GM19372 (cell line): ENCODE data around the gene GSTM5.
A peak's percentile ranks its signal among the peaks of the same experiment; 100 is the strongest.
"Not testable (repeated sequence)": the region's sequence is repeated elsewhere in the genome, so short reads cannot be mapped to it uniquely, and the experiment has no call there.

ENCODE experiments used
- ATAC-seq: cut with Tn5 transposase; IDR thresholded peaks from one replicate; pipeline ENCODE4 v1.9.1; 2021; ENCODE audit warnings: mild to moderate bottlenecking, low read depth, moderate library complexity; ENCODE audit not compliant: unreplicated experiment

The GSTM5 gene

DNA sequence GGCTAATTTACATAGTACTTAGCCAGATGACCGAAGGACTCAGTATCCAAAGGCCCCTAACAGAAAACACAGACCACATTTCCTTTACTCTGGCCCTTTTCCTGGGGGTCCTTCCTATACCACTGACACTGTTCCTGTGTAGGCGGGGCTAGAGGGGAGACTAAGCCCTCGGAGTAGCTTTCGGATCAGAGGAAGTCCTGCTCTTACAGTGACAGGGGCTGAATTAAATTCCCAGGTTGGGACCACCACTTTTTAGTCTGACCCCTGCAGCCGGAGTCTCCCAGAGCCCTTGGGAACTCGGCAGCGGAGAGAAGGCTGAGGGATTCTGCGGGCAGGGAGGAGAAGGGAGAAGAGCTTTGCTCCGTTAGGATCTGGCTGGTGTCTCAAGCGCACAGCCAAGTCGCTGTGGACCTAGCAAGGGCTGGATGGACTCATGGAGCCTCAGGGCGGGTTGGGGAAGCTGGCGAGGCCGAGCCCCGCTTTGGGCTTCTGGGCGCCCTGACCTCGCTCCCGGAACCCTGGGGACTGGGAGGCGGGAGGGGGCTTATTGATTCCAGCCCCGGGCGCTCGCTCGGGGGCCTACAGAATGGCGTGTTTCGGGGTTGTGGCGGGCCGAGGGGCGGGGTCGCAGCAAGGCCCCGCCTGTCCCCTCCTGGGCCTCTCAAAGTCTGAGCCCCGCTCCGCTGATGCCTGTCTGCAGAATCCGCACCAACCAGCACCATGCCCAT is at the start of gene GSTM5:
GSTM5 (plus strand) TSS at position 659 of the 728 bp plus-strand sequence; CDS start at position 721, 62 bp downstream.
- ATAC-seq, result not testable (repeated sequence)

DNA sequence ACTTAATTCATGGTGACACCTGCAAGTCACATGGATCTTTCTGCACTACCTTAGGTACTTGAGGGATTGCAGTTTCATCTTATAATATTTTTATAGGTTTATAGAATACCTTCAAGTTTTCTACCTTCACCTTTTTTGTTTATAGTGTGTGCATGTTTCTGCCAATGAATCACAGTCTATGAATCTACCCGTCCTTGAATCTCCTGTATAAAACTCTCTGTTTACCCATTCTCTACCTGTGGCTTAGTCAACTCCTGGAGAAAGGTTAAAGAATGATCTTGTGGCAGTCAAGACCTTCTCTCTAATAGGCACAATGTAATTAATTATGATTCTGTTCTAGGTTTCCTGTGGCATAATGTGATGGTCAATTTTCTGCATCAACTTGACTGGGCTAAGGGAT is 47.4 kb upstream of the GSTM5 start:
- ATAC-seq, result no peak

DNA sequence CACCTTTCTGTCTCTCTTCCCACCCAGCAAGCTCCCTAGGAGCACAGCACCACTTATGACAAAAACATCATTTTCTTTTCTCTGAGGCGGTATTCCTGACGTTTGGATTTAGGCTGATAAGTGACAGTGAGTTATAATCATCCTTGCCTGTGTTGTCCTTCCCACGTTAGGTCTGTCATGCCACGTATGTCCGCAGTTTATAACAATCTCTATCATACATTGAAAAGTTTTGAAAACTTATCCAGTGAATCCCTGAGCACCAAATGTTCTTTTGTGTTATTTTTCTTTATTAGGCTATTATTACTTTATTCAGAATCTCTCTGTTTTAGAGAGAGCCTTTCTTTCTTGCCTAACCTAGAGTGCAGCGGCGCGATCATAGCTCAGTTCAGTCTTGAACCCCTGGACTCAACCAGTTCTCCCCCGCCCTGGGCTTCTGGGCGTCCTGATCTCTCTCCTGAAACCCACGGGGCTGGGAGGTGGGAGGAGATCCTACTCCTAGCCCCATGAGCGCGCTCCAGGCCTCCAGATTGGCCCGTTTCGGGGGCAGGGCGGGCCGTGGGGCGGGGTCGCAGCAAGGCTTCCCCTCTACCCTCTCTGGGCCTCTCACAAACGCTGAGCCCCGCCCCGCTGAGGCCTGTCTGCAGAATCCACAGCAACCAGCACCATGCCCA is 44.5 kb upstream of the GSTM5 start, which contains the start of gene GSTM2:
GSTM2 (plus strand) TSS at position 606 of the 671 bp plus-strand sequence; CDS start at position 665, 59 bp downstream.
- peak; percentile 87 for ATAC-seq

DNA sequence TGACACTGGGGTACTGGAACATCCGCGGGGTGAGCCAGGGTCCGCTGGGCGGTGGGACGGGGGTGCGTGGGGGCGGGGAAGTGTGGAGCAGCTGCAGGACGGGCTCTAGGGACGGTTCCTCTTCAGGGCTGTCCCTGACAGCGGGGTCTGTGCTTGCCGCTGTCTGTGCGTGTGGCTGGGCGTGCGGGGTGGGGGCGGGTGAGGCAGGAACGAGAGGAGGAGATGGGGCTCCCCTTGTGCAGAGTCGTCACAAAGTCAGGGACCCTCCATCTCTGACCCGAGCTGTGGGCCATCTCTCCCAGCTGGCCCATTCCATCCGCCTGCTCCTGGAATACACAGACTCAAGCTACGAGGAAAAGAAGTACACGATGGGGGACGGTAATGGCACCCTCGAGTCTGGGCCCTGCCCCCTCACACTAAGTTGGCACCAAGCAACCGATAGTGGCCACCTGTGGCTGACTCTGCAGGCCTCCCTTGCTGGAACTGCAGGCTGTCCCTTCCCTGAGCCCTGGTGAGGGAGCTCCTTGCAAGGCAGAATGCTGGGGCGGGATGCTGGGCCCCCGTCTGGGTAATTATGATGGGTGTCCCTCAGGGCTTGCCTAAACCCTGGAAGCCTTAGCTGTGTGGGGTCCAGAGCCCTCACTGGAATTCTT is 43.8 kb upstream of the GSTM5 start:
- no peak for ATAC-seq

DNA sequence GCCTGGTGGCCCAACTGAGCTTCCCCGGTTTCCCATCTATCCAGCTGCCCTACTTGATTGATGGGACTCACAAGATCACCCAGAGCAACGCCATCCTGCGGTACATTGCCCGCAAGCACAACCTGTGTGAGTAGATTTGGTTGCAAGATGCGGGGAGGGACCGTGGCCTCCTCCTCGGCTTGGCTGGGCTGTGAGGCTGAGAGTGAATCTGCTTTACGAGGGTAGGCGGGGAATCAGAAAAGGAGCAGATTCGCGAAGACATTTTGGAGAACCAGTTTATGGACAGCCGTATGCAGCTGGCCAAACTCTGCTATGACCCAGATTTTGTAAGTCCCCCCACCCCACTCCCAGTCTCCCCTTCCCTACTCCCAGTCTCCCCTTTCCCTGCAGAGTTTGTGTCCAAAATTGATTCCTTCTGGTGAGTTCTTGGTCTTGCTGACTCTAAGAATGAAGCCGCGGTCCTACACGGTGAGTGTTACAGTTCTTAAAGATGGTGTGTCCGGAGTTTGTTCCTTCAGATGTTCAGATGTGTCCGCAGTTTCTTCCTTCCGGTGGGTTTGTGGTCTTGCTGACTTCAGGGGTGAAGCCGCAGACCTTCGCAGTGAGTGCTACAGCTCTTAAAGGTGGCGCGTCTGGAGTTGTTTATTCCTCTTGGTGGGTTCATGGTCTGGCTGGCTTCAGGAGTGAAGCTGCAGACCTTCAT is 42.7 kb upstream of the GSTM5 start:
- ATAC-seq, result no peak

DNA sequence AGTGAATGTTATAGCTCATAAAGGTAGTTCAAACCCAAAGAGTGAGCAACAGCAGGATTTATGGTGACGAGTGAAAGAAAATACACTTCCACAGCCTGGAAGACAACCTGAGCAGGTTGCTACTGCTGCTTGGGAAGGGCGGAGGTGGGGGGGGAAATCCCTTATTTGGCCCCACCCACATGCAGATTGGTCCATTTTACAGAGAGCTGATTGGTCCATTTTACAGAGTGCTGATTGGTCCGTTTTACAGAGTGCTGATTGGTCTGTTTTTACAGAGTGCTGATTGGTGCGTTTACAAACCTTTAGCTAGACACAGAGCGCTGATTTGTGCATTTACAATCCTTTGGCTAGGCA is 42.1 kb upstream of the GSTM5 start:
- ATAC-seq, result not testable (repeated sequence)

DNA sequence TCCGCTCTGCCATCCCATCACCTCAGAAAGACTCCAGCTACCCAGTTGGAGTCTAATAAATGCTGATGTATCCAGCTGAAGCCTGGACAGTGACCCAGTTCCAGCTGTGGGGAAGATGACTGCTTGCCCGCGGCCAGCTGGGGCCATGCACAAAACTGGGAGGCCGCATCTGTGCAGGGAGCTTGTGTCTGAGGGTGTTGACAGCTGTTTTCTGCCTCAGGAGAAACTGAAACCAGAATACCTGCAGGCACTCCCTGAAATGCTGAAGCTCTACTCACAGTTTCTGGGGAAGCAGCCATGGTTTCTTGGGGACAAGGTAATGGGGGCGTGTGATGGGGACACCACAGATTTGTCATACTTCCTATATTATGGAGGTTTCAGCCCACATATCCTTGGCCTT is 41.0 kb upstream of the GSTM5 start:
- no peak for ATAC-seq

DNA sequence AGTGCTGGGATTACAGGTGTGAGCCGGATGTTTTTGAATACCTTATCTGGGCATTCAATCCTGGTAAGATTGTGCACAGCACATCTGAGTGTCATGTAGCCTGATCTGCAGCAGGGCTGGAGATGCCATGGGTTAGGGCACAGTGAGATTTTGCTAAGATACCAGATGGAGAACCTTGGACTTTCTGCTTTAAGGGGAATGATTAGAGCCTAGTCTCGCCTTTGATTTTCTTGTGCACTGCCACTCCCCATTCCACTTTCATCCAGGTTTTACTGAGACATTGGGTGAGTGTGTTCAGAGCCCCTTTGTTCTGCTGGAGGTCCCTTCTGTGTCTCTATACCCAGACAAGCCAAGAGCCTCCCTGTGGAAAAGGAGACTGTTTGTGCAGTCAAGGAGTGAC is 38.2 kb upstream of the GSTM5 start:
- not testable (repeated sequence) for ATAC-seq

DNA sequence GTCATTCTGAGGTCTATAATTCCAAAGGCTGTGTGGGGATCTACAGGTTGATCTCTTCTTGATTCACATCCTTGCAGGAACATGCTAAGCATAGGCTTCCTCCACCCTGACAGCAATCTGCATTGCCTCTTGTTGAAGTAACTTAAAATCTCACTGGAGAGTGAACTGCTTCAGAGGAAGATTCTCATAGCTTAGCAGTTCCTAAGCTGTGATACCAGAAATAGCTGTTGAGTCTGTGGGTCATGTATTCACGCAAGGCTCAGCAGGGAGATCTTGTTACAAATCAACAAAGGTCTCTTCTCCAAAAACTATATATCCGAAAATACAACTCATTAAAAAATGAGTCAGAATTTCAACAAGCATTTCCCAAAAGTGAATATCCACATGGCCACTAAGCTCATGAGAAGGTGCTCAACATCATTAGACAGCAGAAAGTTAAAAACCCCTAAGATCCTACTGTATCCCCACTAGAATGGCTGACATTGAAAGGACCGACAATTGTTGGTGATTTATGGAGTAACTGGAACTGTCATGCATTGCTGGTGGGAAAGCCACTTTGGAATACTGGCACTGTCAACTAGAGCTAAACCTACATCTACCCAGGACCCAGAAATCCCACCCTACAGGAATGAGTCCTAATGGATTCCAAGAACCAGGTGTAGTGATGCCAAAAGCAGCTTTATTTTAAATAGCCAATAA is 35.2 kb upstream of the GSTM5 start:
- not testable (repeated sequence) for ATAC-seq

DNA sequence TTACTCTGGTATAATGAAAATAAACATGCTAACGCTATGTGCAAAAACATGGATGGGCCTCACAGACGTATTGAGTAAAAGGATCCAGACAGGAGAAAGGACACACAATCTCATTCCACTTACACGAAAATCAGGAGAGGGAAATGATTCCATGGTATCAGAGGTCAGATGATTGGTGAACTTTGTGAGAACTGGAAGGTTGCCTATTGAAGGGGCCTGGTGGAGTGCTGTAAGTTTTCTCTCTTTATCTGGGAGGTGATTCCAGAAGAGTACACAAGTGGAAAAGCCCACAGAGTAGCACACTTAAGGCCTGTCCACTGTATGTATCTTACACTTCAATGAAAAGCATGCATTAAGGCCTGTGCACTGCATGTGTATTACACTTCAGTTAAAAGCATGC is 34.6 kb upstream of the GSTM5 start:
- no peak for ATAC-seq

DNA sequence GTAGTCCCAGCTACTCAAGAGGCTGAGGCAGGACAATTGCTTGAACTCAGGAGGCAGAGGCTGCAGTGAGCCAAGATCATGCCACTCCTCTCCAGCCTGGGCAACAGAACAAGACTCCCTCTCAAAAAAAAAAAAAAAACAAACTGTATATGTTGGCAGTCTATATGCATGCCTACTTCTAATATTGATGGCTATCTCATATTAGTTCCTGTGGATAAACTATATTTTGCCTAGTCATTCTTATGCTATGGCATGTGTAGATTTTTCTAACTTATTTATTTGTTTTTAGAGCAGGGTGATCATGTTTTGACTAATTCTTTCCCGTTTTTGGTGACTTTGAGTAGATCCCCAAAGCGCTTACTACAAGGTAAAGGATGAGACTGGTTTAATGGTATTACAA is 33.4 kb upstream of the GSTM5 start:
- ATAC-seq, result not testable (repeated sequence)

DNA sequence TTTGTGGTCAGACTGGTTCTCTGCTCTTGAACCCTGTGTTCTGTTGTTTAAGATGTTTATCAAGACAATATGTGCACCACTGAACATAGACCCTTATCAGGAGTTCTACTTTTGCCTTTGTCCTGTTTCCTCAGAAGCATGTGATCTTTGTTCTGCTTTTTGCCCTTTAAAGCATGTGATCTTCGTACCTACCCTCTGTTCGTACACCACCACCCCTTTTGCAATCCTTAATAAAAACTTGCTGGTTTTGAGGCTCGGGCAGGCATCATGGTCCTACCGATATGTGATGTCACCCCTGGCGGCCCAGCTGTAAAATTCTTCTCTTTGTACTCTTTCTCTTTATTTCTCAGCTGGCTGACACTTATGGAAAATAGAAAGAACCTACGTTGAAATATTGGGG is 27.3 kb upstream of the GSTM5 start:
- not testable (repeated sequence) for ATAC-seq

DNA sequence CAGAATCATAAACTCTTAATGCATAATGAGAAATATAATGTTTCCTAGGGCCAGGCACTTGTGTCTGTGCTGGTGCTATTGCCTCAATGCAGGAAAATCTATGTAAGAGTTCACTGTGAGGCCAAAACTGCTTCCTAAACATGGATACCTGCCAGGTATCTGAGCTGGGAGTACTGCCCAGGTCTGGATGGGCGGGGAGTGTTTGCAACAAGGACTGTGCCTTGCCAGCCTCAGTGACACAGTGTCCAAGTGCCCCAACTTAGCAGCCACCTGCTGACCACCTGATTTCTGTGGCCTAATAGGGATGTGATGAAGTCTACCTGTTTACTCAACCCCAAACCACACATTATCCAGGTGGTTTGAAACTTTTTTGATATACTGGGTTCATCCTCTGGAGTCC is 26.7 kb upstream of the GSTM5 start:
- ATAC-seq, result not testable (repeated sequence)

DNA sequence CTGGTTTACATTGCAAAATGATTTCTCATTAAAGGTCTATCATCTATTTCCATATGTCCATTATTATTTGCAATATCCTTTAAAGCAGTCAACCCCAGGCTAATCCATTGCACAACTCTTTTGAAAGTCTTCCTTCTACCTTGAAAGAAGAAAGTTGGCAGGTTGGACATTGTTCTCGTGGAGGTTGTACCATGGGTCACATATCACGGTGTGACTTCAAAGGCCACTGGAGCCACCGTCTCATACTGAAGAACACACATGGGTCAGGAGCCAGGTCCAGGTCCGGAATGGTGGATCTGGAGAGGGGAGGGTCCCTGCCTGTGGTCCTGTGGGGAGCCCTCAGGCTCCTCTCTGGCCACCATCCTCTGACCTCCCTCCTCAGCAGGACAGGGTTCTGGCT is 26.2 kb upstream of the GSTM5 start:
- ATAC-seq, result not testable (repeated sequence)

DNA sequence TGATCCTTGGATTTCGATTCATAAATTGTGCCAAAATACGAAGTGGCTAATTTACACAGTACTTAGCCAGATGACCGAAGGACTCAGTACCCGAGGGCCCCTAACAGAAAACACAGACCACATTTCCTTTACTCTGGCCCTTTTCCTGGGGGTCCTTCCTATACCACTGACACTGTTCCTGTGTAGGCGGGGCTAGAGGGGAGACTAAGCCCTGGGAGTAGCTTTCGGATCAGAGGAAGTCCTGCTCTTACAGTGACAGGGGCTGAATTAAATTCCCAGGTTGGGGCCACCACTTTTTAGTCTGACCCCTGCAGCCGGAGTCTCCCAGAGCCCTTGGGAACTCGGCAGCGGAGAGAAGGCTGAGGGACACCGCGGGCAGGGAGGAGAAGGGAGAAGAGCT is 24.9 kb upstream of the GSTM5 start:
- not testable (repeated sequence) for ATAC-seq

DNA sequence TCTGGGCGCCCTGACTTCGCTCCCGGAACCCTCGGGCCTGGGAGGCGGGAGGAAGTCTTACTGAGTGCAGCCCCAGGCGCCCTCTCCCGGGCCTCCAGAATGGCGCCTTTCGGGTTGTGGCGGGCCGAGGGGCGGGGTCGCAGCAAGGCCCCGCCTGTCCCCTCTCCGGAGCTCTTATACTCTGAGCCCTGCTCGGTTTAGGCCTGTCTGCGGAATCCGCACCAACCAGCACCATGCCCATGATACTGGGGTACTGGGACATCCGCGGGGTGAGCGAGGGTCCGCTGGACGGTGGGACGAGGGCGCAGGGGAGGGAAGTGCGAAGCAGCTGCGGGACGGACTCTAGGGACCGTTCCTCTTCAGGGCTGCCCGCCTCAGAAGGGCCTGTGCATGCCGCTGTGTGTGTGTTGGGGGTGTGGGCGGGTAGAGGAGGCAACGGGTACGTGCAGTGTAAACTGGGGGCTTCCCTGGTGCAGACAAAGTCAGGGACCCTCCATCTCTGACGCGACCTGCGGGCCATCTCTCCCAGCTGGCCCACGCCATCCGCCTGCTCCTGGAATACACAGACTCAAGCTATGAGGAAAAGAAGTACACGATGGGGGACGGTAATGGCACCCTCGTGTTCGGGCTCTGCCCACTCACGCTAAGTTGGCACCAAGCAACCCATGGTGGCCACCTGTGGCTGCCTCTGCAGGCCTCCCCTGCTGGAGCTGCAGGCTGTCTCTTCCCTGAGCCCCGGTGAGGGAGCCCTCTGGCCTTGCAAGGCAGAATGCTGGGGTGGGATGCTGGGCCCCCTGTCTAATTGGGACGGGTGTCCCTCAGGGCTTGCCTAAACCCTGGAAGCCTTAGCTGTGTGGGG is 24.2 kb upstream of the GSTM5 start, which contains the start of gene GSTM1:
GSTM1 (plus strand) TSS at position 177 of the 859 bp plus-strand sequence; CDS start at position 234, 57 bp downstream.
- ATAC-seq, result peak; percentile 94

DNA sequence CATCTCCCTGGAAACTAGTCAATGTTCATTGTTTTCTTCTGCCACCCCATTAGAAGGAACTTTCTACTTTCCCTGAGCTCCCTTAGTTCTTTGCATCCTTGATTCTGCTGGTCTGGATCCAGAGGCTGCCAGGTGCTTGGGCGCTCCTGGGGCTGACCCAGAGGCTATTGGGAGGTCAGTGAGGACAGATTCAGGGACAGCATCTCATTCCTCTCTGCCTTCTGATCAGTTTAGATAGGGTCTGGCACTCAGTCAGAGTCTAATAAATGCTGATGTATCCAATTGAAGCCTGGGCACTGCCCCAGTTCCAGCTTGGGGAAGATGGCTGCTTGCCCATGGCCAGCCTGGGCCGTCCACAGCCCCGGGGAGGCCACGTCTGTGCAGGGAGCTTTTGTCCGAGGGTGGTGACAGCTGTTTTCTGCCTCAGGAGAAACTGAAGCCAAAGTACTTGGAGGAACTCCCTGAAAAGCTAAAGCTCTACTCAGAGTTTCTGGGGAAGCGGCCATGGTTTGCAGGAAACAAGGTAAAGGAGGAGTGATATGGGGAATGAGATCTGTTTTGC is 22.1 kb upstream of the GSTM5 start:
- no peak for ATAC-seq

DNA sequence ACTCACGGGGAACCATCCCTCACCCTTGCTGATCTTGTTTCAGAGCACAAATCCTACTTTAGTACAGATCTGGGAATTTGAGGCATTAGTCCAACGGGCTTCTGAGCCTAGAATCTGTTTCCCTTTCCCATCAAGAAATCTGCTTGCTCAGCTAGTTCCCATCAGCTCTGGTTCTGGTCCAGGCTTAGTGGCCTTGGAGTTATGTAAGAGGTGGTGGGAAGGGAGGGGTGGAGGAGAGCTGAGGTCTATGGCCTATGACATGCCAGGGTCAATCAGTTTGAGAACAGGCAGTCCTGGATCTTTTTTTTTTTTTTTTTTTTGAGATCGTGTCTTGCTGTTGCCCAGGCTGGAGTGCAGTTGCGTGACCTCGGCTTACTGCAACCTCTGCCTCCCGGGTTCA is 20.3 kb upstream of the GSTM5 start:
- ATAC-seq, result no peak

DNA sequence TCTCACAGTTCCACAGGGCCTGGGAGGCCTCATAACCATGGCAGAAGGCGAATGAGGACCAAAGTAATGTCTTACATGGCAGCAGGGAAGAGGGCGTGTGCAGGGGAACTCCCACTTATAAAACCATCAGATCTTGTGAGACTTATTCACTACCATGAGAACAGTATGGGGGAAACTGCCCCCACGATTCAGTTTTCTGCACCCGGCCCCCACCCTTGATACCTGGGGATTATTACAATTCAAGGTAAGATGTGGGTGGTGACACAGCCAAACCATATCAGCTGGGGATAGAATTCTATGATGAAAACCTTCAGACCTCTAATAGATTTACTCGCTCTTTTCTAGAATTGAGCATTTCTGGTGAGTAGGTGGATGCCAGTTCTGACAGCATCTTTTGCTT is 17.7 kb upstream of the GSTM5 start:
- not testable (repeated sequence) for ATAC-seq
